Measurements from ENCODE around the gene DMD. TPM values are rescaled to one million over a fixed set of nuclear protein-coding genes. Genes with fewer than 3 reads are reported as not detected.

The DMD gene
- polyA plus RNA-seq, 3 donors = 0.23 TPM; not detected in 2

GRCh38 chrX:32472364-32472763 lies 739.0 kb downstream of the DMD start:
- H3K27ac Mint-ChIP-seq = no peak overlapping the region
- H3K36me3 Mint-ChIP-seq = no peaks in the 10 kb centered on the region
- Histone ChIP-seq H3K9ac (ENCODE audit: insufficient read depth, low read length, poor library complexity, severe bottlenecking) (no peak overlapping the region), H3K4me3 (replicated peaks in 1 of 3; ENCODE audit: low read depth in 2 of 3, low read length in 3 of 3) (no peak overlapping the region), H4K20me1 (ENCODE audit: insufficient read depth, low read length) (no peaks in the 10 kb centered on the region), H3K4me1 (ENCODE audit: control insufficient read depth in 1 of 2, insufficient read depth in 2 of 2, low read length in 2 of 2) (no peaks in the 10 kb centered on the region), H3K4me2 (replicated peaks; ENCODE audit: extremely low read depth, low read length, poor library complexity, severe bottlenecking) (no peak overlapping the region), H3K27ac (ENCODE audit: low read depth in 1 of 2, low read length in 2 of 2) (no peak overlapping the region), H2AFZ (ENCODE audit: insufficient read depth, low read depth, low read length, poor library complexity, severe bottlenecking) (no peak overlapping the region), H3K27me3 (ENCODE audit: control insufficient read depth in 2 of 2, insufficient read depth in 2 of 2, low read length in 2 of 2) (no peaks in the 10 kb centered on the region), H3K36me3 (replicated peaks in 1 of 2; ENCODE audit: control insufficient read depth in 1 of 2, insufficient read depth in 2 of 2, low read length in 2 of 2) (no peaks in the 10 kb centered on the region), H3K79me2 (ENCODE audit: insufficient read depth, low read length) (no peaks in the 10 kb centered on the region), H3K9me3 (replicated peaks in 1 of 2; ENCODE audit: control insufficient read depth in 1 of 2, insufficient read depth in 1 of 2, low read length in 2 of 2) (no peaks in the 10 kb centered on the region)
- TF ChIP-seq CTCF (IDR thresholded peaks at IDR 0.05) = no peak
- no peak for DNase-seq
- H3K27me3 Mint-ChIP-seq (ENCODE audit: low read depth in 3 of 3) = peaks cover 0 to 1% (median 0%) of the 10 kb centered on the region in 3 donors
- no peak overlapping the region for H3K4me3 Mint-ChIP-seq
- intact Hi-C loops (cut with micrococcal nuclease) = no loop called here
- WGBS (ENCODE audit: insufficient coverage) = no CpG with 5 or more reads among the region's 3 CpGs
- H3K9me3 Mint-ChIP-seq = no peaks in the 10 kb centered on the region
- no peaks in the 10 kb centered on the region for H3K4me1 Mint-ChIP-seq

- no peaks in the 10 kb centered on the region for H3K4me1 ChIP-seq (ENCODE audit: control insufficient read depth in 1 of 2, insufficient read depth in 2 of 2, low read length in 2 of 2)
- no peak for DNase-seq
- H3K27me3 Mint-ChIP-seq (ENCODE audit: low read depth in 3 of 3) = peaks cover 0 to 1% (median 0%) of the 10 kb centered on the region in 3 donors
- no peak overlapping the region for H3K9ac ChIP-seq (ENCODE audit: insufficient read depth, low read length, poor library complexity, severe bottlenecking)
- H3K36me3 ChIP-seq (replicated peaks in 1 of 2; ENCODE audit: control insufficient read depth in 1 of 2, insufficient read depth in 2 of 2, low read length in 2 of 2) = no peaks in the 10 kb centered on the region
- no CpG with 5 or more reads among the region's 2 CpGs for WGBS (ENCODE audit: insufficient coverage)
- H3K4me2 ChIP-seq (replicated peaks; ENCODE audit: extremely low read depth, low read length, poor library complexity, severe bottlenecking) = no peak overlapping the region
- no peak for TF ChIP-seq CTCF (IDR thresholded peaks at IDR 0.05)
- no peak overlapping the region for H3K4me3 Mint-ChIP-seq
- H2AFZ ChIP-seq (ENCODE audit: insufficient read depth, low read depth, low read length, poor library complexity, severe bottlenecking) = no peak overlapping the region
- H3K9me3 Mint-ChIP-seq = no peaks in the 10 kb centered on the region
- no peaks in the 10 kb centered on the region for H3K9me3 ChIP-seq (replicated peaks in 1 of 2; ENCODE audit: control insufficient read depth in 1 of 2, insufficient read depth in 1 of 2, low read length in 2 of 2)
- no peak overlapping the region for H3K4me3 ChIP-seq (replicated peaks in 1 of 3; ENCODE audit: low read depth in 2 of 3, low read length in 3 of 3)
- H3K27me3 ChIP-seq (ENCODE audit: control insufficient read depth in 2 of 2, insufficient read depth in 2 of 2, low read length in 2 of 2) = no peaks in the 10 kb centered on the region
- intact Hi-C loops (cut with micrococcal nuclease) = no loop called here
- H3K27ac Mint-ChIP-seq = no peak overlapping the region
- H3K79me2 ChIP-seq (ENCODE audit: insufficient read depth, low read length) = no peaks in the 10 kb centered on the region
- H3K36me3 Mint-ChIP-seq = no peaks in the 10 kb centered on the region
- no peak overlapping the region for H3K27ac ChIP-seq (ENCODE audit: low read depth in 1 of 2, low read length in 2 of 2)
- H4K20me1 ChIP-seq (ENCODE audit: insufficient read depth, low read length) = no peaks in the 10 kb centered on the region
- H3K4me1 Mint-ChIP-seq = no peaks in the 10 kb centered on the region
Measured at GRCh38 chrX:32455704-32456103, 755.6 kb downstream of the DMD start.

All from CD14-positive monocyte (primary cell).